Measurements from ENCODE around the gene AGBL5.
"Not testable (repeated sequence)": the region's sequence is repeated elsewhere in the genome, so short reads cannot be mapped to it uniquely, and the experiment has no call there.

The AGBL5 gene

GRCh38 chr2:27109083-27109482 lies 57.6 kb downstream of the AGBL5 start:
- Histone ChIP-seq H3K9me3 (ENCODE audit: control insufficient read depth, low read length) (no peaks in the 10 kb centered on the region), H3K4me3 (ENCODE audit: extremely low read depth, insufficient read depth, low read length, poor library complexity, severe bottlenecking) (no peak overlapping the region), H3K27ac (ENCODE audit: low read depth, low read length, severe bottlenecking) (no peak overlapping the region), H3K4me1 (ENCODE audit: control insufficient read depth, insufficient read depth, low read length, poor library complexity, severe bottlenecking) (no peaks in the 10 kb centered on the region), H3K36me3 (ENCODE audit: control insufficient read depth, insufficient read depth, low read length) (no peaks in the 10 kb centered on the region)
- 93 to 94% methylated on average over 3 of the region's 3 CpGs for WGBS, 2 experiments (ENCODE audit: insufficient coverage in 2 of 2)

DNA sequence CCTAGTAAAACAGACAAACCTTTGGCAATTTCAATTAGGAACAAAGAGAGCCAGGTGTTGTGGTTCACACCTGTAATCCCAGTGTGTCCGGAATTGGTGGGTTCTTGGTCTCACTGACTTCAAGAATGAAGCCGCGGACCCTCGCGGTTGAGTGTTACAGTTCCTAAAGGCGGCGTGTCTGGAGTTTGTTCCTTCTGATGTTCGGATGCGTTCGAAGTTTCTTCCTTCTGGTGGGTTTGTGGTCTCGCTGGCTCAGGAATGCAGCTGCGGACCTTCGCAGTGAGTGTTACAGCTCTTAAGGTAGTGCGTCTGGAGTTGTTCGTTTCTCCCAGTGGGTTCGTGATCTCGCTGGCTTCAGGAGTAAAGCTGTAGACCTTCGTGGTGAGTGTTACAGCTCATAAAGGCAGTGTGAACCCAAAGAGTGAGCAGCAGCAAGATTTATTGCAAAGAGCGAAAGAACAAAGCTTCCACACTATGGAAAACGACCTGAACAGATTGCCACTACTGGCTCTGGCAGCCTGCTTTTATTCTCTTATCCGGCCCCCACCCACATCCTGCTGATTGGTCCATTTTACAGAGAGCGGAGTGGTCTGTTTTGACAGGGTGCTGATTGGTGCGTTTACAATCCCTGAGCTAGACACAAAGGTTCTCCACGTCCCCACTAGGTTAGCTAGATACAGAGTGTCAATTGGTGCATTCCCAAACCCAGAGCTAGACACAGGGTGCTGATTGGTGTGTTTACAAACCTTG lies 59.3 kb downstream of the AGBL5 start:
- WGBS, 2 experiments (ENCODE audit: insufficient coverage in 2 of 2) = 88 to 95% methylated on average over 17 to 21 of the region's 24 CpGs
- H3K27ac ChIP-seq (ENCODE audit: low read depth, low read length, severe bottlenecking); H3K9me3 ChIP-seq (ENCODE audit: control insufficient read depth, low read length); H3K36me3 ChIP-seq (ENCODE audit: control insufficient read depth, insufficient read depth, low read length); H3K4me3 ChIP-seq (ENCODE audit: extremely low read depth, insufficient read depth, low read length, poor library complexity, severe bottlenecking); H3K4me1 ChIP-seq (ENCODE audit: control insufficient read depth, insufficient read depth, low read length, poor library complexity, severe bottlenecking): not testable (repeated sequence)

DNA sequence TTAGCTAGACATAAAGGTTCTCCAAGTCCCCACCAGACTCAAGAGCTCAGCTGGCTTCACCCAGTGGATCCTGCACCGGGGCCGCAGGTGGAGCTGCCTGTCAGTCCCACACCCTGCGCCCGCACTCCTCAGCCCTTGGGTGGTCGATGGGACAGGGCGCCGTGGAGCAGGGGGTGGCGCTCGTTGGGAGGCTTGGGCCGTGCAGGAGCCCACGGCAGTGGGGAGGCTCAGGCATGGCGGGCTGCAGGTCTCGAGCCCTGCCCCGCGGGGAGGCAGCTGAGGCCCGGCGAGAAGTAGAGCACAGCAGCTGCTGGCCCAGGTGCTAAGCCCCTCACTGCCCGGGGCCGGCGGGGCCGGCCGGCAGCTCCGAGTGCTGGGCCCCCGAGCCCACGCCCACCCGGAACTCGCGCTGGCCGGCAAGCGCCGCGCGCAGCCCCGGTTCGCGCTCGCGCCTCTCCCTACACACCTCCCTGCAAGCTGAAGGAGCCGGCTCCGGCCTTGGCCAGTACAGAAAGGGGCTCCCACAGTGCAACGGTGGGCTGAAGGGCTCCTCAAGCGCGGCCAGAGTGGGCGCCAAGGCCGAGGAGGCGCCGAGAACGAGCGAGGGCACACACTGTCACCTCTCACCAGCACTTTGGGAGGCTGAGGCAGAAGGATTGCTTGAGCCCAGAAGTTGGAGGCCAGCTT lies 60.1 kb downstream of the AGBL5 start:
- 95 to 96% methylated on average over 12 to 26 of the region's 49 CpGs for WGBS, 2 experiments (ENCODE audit: insufficient coverage in 2 of 2)
- H3K27ac ChIP-seq (ENCODE audit: low read depth, low read length, severe bottlenecking); H3K36me3 ChIP-seq (ENCODE audit: control insufficient read depth, insufficient read depth, low read length); H3K4me3 ChIP-seq (ENCODE audit: extremely low read depth, insufficient read depth, low read length, poor library complexity, severe bottlenecking); H3K9me3 ChIP-seq (ENCODE audit: control insufficient read depth, low read length); H3K4me1 ChIP-seq (ENCODE audit: control insufficient read depth, insufficient read depth, low read length, poor library complexity, severe bottlenecking): not testable (repeated sequence)

DNA sequence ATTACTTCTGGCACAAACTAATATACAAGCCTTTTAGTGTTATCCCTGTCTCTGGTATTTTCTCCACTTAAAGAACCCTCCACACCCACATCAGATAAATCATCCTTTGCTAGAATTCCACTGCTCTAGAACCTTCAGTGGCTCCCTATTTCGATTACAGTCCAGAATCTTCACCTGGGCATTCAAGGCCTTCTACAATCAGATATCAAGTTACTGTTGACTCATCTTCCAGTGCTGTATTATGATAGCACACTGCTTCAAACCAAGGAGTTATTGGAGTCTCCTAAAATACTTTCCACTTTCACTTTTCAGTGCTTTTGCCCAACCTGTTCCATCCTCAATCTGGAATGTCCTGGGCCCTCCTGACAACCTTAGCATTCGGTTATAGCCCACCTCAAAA lies 64.1 kb downstream of the AGBL5 start:
- no peaks in the 10 kb centered on the region for H3K9me3 ChIP-seq (ENCODE audit: control insufficient read depth, low read length)
- H3K4me3 ChIP-seq (ENCODE audit: extremely low read depth, insufficient read depth, low read length, poor library complexity, severe bottlenecking) = no peak overlapping the region
- no peak overlapping the region for H3K27ac ChIP-seq (ENCODE audit: low read depth, low read length, severe bottlenecking)
- H3K36me3 ChIP-seq (ENCODE audit: control insufficient read depth, insufficient read depth, low read length) = no peaks in the 10 kb centered on the region
- H3K4me1 ChIP-seq (ENCODE audit: control insufficient read depth, insufficient read depth, low read length, poor library complexity, severe bottlenecking) = no peaks in the 10 kb centered on the region
- 77 to 81% methylated on average over 2 of the region's 2 CpGs for WGBS, 2 experiments (ENCODE audit: insufficient coverage in 2 of 2)

DNA sequence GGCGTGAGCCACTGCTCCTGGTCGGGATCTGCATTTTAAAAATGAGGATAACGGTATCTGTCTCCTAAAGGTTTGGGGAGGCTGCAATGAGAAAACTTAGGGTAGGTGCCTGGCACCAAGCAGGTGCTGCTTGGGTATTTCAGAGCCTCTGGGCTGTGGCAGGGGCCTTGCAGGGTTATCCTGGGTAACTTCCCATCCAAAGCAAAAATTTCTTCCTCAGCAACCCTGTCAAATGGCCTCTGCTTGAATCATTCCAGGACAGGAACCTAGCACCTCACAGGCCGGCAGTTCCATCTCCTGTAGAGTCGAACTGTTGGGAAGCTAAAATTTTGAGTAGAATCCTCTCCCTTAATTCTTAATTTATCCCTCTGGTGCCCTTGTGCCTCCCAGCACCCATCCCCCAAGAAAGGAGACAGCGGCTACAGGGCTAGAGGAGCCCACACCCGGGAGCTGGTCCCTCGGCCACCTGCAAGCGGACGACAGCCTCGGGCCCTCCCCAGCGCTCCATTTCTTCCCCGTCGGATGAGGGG lies 66.6 kb downstream of the AGBL5 start:
- Histone ChIP-seq H3K9me3 (ENCODE audit: control insufficient read depth, low read length) (no peaks in the 10 kb centered on the region), H3K27ac (ENCODE audit: low read depth, low read length, severe bottlenecking) (no peak overlapping the region), H3K4me1 (ENCODE audit: control insufficient read depth, insufficient read depth, low read length, poor library complexity, severe bottlenecking) (no peaks in the 10 kb centered on the region), H3K36me3 (ENCODE audit: control insufficient read depth, insufficient read depth, low read length) (no peaks in the 10 kb centered on the region), H3K4me3 (ENCODE audit: extremely low read depth, insufficient read depth, low read length, poor library complexity, severe bottlenecking) (peak overlapping the region; percentile 23)
- WGBS, 2 experiments (ENCODE audit: insufficient coverage in 2 of 2) = 20 to 24% methylated on average over 4 to 10 of the region's 14 CpGs

DNA sequence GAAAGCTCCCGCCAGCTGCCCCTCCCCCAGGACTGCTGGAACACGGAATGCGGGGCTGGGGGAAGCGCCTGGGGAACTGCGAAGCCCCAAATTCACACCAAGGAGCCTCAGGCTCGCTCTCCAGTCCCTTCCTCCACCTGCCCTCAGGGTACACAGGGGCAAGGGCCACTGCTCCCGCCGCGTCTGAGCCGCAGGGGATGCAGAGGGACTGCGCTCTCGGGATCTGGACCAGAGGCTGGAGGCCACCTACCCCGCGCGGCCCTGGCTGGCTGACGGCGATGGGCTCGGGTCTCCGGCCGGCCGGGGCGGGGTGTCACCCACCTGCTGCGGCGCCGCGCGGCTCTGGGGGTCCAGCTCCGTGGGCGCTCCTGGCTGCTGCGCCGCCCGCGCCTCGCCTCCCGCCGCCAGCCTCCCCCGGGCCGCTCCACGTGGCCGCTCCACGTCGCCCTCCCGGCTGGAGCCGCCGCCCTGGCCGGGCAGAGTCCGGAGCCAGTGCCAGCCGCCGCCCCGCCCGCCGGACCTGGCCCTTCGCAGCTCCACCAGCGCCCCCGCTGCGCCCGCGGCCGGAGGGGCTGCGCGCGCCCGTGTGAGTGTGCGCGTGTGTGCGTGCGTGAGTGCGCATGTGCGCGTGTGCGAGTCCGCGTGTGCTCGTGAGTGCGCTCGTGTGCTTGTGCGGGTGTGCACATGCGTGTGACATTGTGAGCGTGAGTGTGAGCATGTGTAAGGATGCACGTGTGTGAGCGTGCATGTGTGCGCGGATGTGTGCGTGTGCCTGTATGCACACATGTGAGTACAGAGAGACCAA lies 67.3 kb downstream of the AGBL5 start, which contains the start of gene CGREF1:
Gene CGREF1, minus strand, starts transcription at position 604 of the 805 bp plus-strand sequence. CDS start 14,762 bp downstream, outside the sequence.
- 10 to 13% methylated on average over 70 to 73 of the region's 84 CpGs for WGBS, 2 experiments (ENCODE audit: insufficient coverage in 2 of 2)
- Histone ChIP-seq H3K36me3 (ENCODE audit: control insufficient read depth, insufficient read depth, low read length) (no peaks in the 10 kb centered on the region), H3K27ac (ENCODE audit: low read depth, low read length, severe bottlenecking) (no peak within 1 kb of the TSS), H3K4me3 (ENCODE audit: extremely low read depth, insufficient read depth, low read length, poor library complexity, severe bottlenecking) (peak within 1 kb of the TSS; percentile 23), H3K4me1 (ENCODE audit: control insufficient read depth, insufficient read depth, low read length, poor library complexity, severe bottlenecking) (no peaks in the 10 kb centered on the region), H3K9me3 (ENCODE audit: control insufficient read depth, low read length) (no peaks in the 10 kb centered on the region)

- H3K4me3 ChIP-seq (ENCODE audit: extremely low read depth, insufficient read depth, low read length, poor library complexity, severe bottlenecking) = peak overlapping the region; percentile 23
- H3K27ac ChIP-seq (ENCODE audit: low read depth, low read length, severe bottlenecking); H3K9me3 ChIP-seq (ENCODE audit: control insufficient read depth, low read length); H3K36me3 ChIP-seq (ENCODE audit: control insufficient read depth, insufficient read depth, low read length); H3K4me1 ChIP-seq (ENCODE audit: control insufficient read depth, insufficient read depth, low read length, poor library complexity, severe bottlenecking): not testable (repeated sequence)
- 92 to 98% methylated on average over 5 to 7 of the region's 8 CpGs for WGBS, 2 experiments (ENCODE audit: insufficient coverage in 2 of 2)
These were observed 67.8 kb downstream of the AGBL5 start for GRCh38 chr2:27119330-27119670.

All from mesodermal cell (in vitro differentiated cells).